Retinal pigment epithelial cell (primary cell): Measurements from ENCODE around the gene FOXJ1.

ENCODE experiments used
- DNase-seq: peaks from one replicate; pipeline ENCODE4 v3.0.0-alpha.2; 2010; ENCODE audit warnings: low read depth
- H3K4me3 ChIP-seq: 2 replicates; pipeline ENCODE4 v1.5.1; 2011; ENCODE audit warnings: mild to moderate bottlenecking, low read length, control low read depth, moderate library complexity
- TF ChIP-seq, protein P1 (sequence below): conservative IDR thresholded peaks from 2 replicates; pipeline ENCODE4 v1.5.1; 2011; ENCODE audit warnings: low read depth, low read length, control low read depth, inconsistent platforms

FOXJ1 gene

DNA sequence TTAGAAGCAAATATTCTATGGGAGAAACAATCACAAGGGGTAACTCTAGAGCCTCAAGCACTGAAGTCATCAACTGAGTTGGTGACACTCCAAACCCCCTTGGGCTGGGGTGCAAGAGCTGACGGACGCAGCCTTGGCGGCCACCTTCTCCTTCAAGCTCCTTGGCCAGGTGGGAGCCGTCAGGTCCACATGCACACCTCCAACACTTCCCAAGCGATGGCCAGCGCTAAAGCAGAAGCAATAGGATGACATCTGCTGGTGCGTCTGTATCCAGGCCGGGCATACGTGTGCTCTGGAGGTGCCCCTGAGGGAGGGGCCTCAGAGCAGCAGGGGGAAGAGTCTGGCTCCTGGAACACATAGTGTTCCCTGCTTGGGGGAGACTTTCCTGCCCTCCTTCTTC lies 12.2 kb upstream of the FOXJ1 start:
- TF ChIP-seq, protein P1, sequence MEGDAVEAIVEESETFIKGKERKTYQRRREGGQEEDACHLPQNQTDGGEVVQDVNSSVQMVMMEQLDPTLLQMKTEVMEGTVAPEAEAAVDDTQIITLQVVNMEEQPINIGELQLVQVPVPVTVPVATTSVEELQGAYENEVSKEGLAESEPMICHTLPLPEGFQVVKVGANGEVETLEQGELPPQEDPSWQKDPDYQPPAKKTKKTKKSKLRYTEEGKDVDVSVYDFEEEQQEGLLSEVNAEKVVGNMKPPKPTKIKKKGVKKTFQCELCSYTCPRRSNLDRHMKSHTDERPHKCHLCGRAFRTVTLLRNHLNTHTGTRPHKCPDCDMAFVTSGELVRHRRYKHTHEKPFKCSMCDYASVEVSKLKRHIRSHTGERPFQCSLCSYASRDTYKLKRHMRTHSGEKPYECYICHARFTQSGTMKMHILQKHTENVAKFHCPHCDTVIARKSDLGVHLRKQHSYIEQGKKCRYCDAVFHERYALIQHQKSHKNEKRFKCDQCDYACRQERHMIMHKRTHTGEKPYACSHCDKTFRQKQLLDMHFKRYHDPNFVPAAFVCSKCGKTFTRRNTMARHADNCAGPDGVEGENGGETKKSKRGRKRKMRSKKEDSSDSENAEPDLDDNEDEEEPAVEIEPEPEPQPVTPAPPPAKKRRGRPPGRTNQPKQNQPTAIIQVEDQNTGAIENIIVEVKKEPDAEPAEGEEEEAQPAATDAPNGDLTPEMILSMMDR = no peak
- H3K4me3 ChIP-seq = no peak overlapping the region
- no peak for DNase-seq

DNA sequence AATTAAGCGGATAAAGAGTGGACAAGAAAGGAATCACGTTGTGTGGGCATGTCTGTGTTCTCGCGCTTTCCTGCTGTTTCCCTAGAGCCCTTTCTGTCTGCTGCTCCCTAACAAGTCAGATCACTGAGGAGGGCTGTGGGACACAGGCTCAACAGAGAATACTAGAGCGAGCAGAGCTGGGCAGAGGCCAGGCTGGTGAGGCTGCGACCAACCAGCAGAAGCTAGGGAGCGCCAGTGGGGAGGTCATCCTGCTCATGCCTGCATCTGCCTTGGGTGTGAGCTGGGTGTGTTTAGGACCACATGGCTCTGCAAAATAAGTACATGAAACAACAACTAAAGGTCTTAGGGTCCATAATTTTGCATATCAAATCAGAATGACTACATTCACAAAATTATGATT lies 11.5 kb upstream of the FOXJ1 start:
- TF ChIP-seq, protein P1 = no peak
- no peak for DNase-seq
- no peak overlapping the region for H3K4me3 ChIP-seq

DNA sequence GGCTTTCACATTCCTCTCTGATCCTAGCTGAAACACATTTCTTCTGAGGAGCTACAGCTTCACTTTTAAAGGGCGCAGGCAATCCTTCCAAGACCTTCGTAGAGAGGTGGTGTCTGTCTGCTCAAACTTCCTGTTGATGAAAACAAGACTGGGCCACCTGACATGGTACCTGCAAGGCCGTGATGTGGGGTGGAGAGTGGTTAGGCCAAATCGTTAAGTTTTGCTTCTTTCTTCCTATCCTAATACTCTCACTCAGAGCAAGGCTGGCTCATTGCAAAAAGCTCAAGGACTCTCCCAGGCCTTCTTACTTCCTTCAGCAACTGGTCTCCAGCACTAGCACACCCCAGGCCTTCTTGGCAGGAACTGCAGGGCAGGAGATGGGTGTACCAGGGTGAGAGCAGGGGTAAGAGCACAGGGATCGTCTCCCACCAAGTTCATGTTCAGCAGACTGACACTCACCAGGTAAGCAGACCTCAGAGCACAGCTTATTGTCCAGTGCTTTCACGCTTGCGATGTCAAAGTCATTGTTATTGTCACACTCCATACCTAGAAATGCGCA lies 10.9 kb upstream of the FOXJ1 start:
- DNase-seq = no peak
- no peak overlapping the region for H3K4me3 ChIP-seq
- TF ChIP-seq, protein P1 = no peak

DNA sequence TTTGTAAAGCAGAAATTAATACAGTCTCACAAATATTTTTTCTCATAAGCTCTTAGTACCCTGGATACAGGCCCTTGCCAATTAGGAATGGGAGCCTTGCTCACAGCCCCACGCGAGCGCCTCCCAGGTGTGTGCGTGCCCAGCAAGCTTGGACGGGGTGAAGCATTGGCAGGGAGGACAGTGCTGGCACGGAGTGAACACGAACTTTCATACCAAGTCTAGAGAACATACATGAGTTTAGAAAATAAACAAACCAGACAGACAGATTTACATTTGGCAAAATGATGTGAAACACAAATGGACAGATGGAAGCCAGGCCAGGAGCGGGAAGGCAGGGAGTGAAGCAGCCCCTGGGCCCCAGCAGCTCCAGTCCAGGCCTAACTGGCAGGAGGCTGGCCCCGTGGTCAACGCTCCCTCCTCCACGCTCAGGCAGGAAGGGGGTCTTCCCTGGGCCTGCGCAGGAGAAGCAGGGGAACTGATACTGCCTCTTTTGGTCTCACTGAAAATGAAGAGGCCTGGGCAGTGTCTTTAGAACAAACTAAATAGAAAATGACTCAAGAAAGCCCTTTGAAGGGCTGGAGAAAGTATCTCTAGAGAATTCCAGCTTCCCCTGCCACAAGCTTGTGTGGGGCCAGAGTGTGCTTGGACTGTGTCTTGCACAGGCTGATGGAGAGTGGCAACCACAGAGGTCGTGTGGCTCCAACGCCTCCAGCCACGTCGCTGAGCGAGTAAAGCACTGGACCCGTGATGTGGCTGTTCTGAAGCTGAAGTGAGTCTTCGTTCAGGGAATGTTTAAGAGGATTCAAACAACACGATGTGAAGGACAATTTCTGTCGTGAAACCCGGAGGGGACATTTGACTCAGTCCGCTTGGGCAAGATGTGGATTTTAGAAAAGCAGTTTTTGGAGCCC lies 9.9 kb upstream of the FOXJ1 start:
- TF ChIP-seq, protein P1 = no peak
- no peak for DNase-seq
- H3K4me3 ChIP-seq = no peak overlapping the region

DNA sequence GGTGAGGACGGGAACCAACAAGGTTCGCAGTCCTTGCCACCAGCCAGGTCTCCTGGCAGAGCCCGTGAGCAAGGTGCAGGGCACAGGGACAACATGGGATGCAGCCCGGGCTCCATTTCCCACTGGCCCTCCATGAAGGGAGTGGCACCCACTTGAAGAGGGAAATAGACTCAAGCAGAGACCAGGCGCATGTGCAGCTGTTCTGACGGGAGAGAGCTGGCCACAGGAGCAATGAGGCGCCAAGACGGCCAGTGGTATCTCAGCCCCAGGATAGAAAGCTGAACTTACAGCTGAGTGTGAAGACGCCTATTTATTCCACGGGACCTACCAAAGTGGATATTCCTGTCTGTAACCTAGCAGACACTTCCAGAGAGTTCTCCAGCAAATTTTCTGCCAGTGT lies 8.2 kb upstream of the FOXJ1 start:
- H3K4me3 ChIP-seq = no peak overlapping the region
- DNase-seq = no peak
- TF ChIP-seq, protein P1 = no peak

DNA sequence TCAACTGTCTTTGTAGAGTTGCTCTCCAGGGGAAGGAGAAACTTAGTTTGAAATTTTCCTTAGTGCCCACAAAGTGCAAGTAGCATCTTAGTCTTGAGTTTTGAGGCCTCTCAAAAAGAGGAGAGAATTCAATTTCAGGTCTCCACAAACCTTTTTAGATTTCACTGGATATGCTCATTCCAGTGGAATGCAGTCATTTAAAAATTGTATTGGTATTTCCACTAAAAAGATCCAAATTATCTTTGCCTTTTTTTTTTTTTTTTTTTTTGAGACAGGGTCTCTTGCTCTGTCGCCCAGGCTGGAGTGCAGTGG lies 6.9 kb upstream of the FOXJ1 start:
- no peak overlapping the region for H3K4me3 ChIP-seq
- no peak for DNase-seq
- TF ChIP-seq, protein P1 = no peak
